Inflammatory macrophage treated with lipopolysaccharide for 4 hours (primary cell): Measurements from ENCODE around the gene PCDH9.
A peak's percentile ranks its signal among the peaks of the same experiment; 100 is the strongest.

ENCODE experiments used
- DNase-seq: peaks from one replicate; pipeline ENCODE4 v3.0.0-alpha.2; 2020

Gene PCDH9

DNA sequence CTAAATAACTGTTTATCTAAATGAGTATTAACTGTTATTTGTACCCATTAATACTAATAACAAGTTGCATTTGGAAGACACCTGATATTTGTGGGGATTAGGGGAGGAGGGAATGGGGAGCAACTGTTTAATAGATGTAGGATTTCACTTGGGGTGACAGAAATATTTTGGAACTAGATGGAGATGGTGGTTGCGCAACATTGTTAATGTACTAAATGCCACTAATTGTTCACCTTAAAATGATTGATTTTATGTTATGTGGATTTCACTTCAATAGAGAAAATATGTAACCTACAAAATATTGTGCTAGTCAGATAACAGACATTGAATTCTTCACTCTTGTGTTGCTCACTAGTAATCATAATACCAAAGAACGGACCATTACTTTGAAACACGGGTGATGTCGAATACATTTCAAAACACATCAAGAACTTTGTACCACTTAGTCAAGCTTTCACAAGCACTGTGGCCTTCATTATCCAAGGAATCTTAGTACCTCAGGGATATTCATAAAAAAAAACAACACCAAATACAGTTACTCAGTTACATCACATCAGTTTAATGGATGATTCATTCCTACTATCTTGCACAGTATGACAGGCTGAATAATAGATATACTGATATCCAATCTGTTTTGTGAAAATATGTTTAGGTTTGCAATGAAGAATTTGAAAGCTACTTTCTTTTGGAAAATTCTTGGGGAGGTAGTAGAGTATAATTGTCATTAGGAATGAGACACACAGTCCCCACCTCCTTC lies 721.8 kb downstream of the PCDH9 start:
- no peak for DNase-seq

GRCh38 chr13:66506979-66507378 lies 723.2 kb downstream of the PCDH9 start:
- peak; percentile 37 for DNase-seq

- no peak for DNase-seq
Measured at GRCh38 chr13:66506051-66506777, 723.9 kb downstream of the PCDH9 start.

DNA sequence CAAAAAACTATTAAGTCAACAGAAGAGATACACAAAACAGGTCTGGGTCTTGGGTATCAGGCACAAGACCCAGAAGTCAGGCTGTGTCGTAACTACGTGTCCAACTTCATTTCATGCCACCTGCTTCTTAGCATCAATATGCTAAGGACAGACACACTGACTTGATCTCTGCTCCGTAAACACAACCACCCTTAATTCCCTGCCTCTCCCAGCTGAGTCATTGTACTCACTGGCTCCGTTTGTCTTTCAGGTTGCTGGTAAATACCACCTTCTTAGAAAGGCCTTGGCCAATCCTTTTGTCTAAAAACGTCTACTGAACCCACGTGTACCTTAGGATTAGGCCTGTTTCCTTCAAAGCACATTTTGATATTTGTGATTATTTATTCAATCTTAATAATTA lies 726.2 kb downstream of the PCDH9 start:
- DNase-seq: no peak

DNA sequence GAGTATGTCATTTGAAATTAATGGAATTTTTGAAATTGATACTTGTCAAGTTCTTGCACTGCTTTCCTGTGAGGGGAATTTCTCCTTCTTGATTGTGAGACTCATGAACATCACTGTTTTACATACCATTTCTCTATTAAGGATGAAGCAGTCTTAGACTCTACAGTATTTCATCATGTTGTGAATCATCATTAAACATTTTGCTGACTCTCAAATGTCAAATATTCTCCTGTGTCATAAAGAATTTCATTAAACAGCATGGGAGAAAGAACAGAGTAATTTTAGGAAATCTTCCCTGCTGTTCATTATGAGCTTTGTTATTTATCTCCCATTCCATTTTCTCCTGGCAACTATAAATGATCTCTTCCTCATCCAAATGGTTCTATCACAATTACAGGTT lies 729.0 kb downstream of the PCDH9 start:
- peak; percentile 67 for DNase-seq

DNA sequence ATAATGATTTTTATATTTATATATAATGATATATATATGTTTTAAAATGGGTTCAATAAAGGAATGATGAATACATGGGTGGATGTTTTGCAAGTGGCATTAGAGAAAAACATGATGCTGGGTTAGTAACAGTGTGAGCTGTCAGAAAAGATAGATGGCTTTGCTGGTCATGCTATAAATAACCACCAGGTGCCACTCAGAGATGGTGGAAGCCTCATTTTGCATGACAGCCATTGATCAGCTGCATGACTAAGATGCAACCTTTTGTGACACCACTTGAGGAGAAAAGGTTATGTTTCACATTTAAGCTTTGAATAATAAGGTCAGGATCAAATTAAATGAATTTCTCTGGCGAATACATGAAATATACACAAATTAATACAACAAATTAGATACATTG lies 737.7 kb downstream of the PCDH9 start:
- no peak for DNase-seq

GRCh38 chr13:66491251-66491650 lies 738.9 kb downstream of the PCDH9 start:
- DNase-seq: no peak

DNA sequence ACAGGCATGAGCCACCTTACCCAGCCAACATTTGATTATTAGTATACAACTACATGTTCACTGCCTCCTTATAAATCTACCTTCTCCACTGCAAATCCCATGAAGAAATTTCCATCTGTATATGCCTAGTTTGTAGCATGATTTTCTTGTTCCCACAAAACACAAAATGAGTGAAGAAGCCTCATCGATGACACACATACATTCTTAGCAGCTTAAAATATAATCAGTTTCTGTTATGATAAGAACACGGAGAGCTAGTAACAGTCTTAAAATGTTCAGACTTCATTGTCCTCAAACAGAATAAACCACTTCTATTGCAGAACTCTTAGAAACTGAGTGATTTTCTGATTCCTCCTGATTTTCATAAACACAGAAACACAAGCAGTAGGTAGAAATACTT lies 740.5 kb downstream of the PCDH9 start:
- DNase-seq: no peak

GRCh38 chr13:66489172-66489571 lies 741.0 kb downstream of the PCDH9 start:
- DNase-seq: no peak

GRCh38 chr13:66483712-66484111 lies 746.4 kb downstream of the PCDH9 start:
- DNase-seq: no peak

- DNase-seq: no peak
Measured at GRCh38 chr13:66482836-66483235, 747.3 kb downstream of the PCDH9 start.

DNA sequence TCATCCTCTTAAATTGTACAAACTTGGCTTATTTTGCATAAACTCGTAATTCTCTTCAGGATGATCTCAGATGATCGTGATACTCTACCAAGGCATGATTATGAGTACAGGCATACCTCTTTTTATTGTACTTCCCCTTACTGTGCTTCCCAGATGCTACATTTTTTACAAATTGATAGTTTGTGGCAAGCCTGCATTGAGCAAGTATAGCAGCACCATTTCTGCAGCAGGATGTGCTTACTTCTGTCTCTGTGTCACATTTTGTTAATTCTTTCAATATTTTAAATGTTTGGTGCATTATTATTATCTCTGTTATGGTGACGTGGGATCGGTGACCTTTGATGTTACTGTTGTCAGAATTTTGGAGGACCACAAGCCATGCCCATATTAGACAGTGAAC lies 752.3 kb downstream of the PCDH9 start:
- no peak for DNase-seq

DNA sequence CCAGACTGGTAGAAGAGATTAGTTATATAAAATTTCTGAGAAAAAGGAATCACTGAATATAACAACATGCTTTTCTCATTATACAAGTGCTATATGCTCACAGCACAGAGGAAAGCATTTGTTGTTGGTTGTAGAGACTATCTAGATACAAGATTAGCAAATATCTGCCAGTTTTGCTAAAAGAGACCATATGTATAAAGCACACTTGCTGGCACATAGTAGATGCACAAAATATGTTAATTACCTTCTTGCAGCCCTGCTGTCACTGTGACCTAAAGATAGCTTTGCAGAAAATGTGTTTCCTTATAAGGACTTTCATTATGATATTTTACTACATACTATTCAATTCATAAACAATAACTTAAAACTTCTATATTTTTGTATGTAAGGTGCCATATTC lies 755.1 kb downstream of the PCDH9 start:
- no peak for DNase-seq

GRCh38 chr13:66469745-66470144 lies 760.4 kb downstream of the PCDH9 start:
- DNase-seq: no peak

GRCh38 chr13:66468656-66469055 lies 761.5 kb downstream of the PCDH9 start:
- no peak for DNase-seq

- DNase-seq: no peak
Measured at GRCh38 chr13:66462187-66462586, 767.9 kb downstream of the PCDH9 start.

DNA sequence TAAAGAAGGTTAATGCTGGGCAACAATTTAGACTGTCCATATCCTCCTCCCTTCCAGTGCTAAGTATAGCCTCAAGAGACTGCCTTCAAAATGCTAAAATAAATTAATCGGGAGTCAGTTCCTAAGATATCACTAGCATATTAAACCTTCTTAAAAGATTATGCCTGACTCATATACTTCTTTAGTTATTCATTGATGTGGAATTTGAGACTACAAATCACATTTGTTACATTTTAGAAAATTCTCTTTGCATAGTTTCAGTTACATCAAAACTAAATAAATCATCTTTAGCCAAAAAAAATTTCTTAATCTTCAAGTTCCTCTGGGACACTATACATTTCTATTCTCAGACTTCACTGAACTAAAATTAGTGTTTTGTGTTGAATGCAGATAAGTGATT lies 769.1 kb downstream of the PCDH9 start:
- no peak for DNase-seq

DNA sequence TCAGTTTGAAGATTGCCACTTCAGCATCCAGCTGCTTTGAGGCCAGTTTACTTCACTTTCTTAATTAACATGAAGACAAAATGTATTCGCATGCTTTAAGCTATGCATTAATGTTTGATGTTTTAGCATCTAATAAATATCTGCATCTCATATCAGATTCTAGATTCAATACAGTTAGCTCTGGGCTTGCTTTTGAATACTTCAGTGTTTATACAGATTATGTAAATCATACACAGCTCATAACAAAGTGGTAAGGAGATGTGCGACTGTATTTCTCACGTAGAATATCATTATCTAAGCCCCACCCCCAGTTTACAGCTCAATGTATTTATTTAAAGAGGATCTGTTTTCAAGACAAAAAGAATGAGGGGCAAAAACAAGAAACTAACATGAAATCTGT lies 770.5 kb downstream of the PCDH9 start:
- DNase-seq: no peak

GRCh38 chr13:66459143-66459542 lies 771.0 kb downstream of the PCDH9 start:
- no peak for DNase-seq

- no peak for DNase-seq
Measured at GRCh38 chr13:66446413-66446812, 783.7 kb downstream of the PCDH9 start.

GRCh38 chr13:66443926-66444325 lies 786.2 kb downstream of the PCDH9 start:
- DNase-seq: no peak

DNA sequence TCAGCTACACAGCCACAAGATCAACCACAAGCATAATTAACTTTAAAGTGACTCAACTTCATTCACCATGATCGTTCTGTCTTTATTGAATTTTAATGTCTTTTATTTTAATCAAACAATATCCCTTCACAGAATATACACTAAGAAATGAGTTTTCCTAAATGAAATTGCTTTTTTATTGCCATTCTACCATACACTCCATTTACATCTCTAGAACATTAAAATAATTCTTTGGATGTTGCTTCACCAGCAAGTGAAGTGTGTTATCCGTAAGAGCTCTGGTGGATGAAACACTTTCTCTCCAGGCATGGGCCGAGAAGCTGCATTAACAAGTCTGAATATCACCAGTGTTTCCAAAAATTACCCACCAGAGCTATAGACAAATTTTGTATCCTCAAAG lies 789.2 kb downstream of the PCDH9 start:
- no peak for DNase-seq

- no peak for DNase-seq
Measured at GRCh38 chr13:66430728-66431127, 799.4 kb downstream of the PCDH9 start.

DNA sequence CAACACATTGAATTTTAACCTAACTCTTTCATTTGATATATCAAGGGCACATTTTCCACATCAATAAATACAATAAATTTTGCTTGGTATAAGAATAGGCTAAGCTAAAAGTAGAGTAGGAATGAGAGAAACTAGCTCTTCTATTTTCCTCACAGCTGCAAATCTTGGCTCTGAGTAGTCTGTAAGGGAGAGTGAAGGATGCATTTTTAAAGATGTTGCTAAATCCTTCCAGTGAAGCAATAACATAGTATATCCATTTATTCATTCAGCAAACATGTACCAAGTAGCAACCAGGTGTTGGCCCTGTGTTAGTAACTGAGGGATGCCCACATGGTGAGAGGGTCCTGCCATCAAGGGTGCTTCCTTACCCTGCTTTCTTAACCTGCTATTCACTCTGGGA lies 799.9 kb downstream of the PCDH9 start:
- no peak for DNase-seq

GRCh38 chr13:66429156-66429555 lies 801.0 kb downstream of the PCDH9 start:
- no peak for DNase-seq
